Measurements from ENCODE around the gene TSPOAP1.

- no peak for TF ChIP-seq POLR2AphosphoS5 (IDR thresholded peaks at IDR 0.05; ENCODE audit: low read depth, low read length)
- TF ChIP-seq SIN3A (IDR thresholded peaks at IDR 0.05; ENCODE audit: borderline replicate concordance, insufficient read depth, low read length), result no peak
- TF ChIP-seq, protein P1, sequence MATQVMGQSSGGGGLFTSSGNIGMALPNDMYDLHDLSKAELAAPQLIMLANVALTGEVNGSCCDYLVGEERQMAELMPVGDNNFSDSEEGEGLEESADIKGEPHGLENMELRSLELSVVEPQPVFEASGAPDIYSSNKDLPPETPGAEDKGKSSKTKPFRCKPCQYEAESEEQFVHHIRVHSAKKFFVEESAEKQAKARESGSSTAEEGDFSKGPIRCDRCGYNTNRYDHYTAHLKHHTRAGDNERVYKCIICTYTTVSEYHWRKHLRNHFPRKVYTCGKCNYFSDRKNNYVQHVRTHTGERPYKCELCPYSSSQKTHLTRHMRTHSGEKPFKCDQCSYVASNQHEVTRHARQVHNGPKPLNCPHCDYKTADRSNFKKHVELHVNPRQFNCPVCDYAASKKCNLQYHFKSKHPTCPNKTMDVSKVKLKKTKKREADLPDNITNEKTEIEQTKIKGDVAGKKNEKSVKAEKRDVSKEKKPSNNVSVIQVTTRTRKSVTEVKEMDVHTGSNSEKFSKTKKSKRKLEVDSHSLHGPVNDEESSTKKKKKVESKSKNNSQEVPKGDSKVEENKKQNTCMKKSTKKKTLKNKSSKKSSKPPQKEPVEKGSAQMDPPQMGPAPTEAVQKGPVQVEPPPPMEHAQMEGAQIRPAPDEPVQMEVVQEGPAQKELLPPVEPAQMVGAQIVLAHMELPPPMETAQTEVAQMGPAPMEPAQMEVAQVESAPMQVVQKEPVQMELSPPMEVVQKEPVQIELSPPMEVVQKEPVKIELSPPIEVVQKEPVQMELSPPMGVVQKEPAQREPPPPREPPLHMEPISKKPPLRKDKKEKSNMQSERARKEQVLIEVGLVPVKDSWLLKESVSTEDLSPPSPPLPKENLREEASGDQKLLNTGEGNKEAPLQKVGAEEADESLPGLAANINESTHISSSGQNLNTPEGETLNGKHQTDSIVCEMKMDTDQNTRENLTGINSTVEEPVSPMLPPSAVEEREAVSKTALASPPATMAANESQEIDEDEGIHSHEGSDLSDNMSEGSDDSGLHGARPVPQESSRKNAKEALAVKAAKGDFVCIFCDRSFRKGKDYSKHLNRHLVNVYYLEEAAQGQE (IDR thresholded peaks at IDR 0.05; ENCODE audit: insufficient read depth in 1 of 2, low read depth in 2 of 2, low read length in 2 of 2), result no peak
Measured at GRCh38 chr17:58362368-58363014, 33.9 kb upstream of the TSPOAP1 start.

Data from PFSK-1 (cell line).